IPS-15b (cell line): Measurements from ENCODE around the gene ATXN1L.

Source experiments
- H3K27me3 ChIP-seq: one replicate; pipeline ENCODE4 v1.6.1; 2013; ENCODE audit warnings: low read length; ENCODE audit not compliant: control insufficient read depth, insufficient read depth
- H3K36me3 ChIP-seq: one replicate; pipeline ENCODE4 v1.6.1; 2013; ENCODE audit warnings: low read length; ENCODE audit not compliant: control insufficient read depth, insufficient read depth
- H3K4me1 ChIP-seq: one replicate; pipeline ENCODE4 v1.6.1; 2013; ENCODE audit warnings: mild to moderate bottlenecking, low read length; ENCODE audit not compliant: control insufficient read depth, insufficient read depth
- H3K4me3 ChIP-seq: one replicate; pipeline ENCODE4 v1.5.1; 2013; ENCODE audit warnings: low read depth, low read length
- H3K9ac ChIP-seq: one replicate; pipeline ENCODE4 v1.6.1; 2013; ENCODE audit warnings: low read depth, mild to moderate bottlenecking, low read length
- H3K9me3 ChIP-seq: one replicate; pipeline ENCODE4 v1.6.1; 2013; ENCODE audit warnings: mild to moderate bottlenecking, low read length; ENCODE audit not compliant: control insufficient read depth, insufficient read depth

Gene ATXN1L

DNA sequence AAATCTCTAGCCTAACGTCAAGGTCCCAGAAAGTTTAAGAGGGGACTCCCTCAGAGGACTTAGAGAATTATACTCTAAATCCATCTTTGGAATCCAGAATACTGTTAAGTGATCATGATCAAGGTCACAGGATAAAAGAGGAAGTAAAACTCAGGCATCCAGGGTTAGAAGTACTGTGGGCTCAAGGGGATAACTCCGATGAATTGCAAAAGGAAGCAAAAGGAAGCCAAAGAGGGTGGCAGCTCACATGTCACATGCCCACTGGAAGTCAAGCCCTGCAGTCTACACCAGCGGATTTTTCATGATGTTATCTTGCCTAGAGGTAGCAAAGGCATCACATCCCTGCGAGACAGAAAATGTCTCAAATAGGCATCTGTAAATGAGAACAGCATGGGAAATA lies 34.4 kb downstream of the ATXN1L start:
- no peak overlapping the region for H3K9ac ChIP-seq
- no peaks in the 10 kb centered on the region for H3K27me3 ChIP-seq
- no peak overlapping the region for H3K4me3 ChIP-seq
- peaks cover 4% of the 10 kb centered on the region for H3K4me1 ChIP-seq
- H3K9me3 ChIP-seq = no peaks in the 10 kb centered on the region
- H3K36me3 ChIP-seq = no peaks in the 10 kb centered on the region

DNA sequence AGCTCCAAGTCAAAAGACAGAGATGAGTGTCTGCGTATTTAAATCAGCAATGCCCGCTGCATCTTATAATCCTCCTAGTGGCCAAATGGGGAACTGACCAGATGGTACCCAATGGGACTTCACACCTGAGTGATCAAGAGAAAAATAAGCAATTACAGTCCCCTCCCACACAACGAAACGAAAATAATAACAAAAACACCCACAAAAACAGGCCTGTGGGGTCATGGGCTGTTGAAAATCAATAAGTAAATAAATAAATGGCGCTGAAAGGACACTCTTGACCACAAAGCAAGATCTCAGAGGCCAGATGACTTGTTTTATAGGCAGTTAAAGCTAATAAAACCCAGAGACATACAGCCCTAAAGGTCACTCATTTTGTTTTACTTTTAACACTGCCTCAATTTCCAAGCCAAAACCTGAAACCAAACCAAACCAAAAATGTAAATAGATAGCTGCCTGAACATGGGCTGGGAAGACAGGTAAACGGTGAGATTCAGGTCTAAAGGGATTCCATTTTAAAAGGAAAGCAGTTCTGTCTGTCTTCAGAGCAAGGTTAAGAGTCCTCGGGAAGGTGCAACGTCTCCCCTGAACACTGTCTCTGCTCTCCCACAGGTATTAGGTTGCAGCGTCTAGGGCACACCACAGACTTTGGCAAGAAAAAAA lies 36.9 kb downstream of the ATXN1L start:
- H3K9ac ChIP-seq = no peak overlapping the region
- H3K27me3 ChIP-seq = peaks cover 2% of the 10 kb centered on the region
- H3K4me1 ChIP-seq = peaks cover 4% of the 10 kb centered on the region
- H3K36me3 ChIP-seq = no peaks in the 10 kb centered on the region
- no peaks in the 10 kb centered on the region for H3K9me3 ChIP-seq
- H3K4me3 ChIP-seq = peak overlapping the region; percentile 95

DNA sequence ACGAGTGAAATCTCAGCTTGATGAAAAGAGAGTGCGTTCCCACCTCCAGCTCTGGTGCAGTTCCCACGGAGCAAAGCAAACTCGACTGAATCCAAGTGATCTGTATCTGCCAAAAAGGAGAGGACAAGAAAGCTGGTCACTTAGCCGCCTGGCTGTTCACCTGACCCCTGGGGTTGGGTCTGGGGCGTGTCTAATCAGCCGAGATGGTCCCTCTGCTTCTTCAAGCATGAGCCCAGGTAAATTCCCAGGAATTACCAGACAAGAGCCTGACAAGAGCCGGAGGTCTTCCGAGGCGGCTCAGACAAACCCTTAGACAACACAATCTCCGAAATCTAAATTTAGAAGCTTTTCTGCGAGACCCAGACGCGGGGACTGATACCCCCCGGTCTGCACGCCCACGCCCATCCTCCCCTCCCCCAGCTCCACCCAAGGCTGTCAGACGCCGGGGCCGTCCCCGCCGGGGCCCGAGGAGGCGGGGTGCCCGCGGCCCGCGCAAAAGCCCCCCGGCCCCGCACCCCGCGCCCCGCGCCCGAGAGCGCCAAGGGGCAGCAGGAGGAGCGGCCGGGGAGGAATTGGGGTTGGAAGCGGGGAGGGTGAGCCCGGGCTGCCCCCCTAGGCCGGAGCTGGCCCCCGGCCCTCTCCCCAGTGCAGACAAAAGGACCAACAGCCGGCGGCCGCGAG lies 37.5 kb downstream of the ATXN1L start:
- H3K27me3 ChIP-seq = peaks cover 2% of the 10 kb centered on the region
- peaks cover 4% of the 10 kb centered on the region for H3K4me1 ChIP-seq
- peak overlapping the region; percentile 95 for H3K4me3 ChIP-seq
- H3K36me3 ChIP-seq = no peaks in the 10 kb centered on the region
- no peaks in the 10 kb centered on the region for H3K9me3 ChIP-seq
- peak overlapping the region; percentile 54 for H3K9ac ChIP-seq

DNA sequence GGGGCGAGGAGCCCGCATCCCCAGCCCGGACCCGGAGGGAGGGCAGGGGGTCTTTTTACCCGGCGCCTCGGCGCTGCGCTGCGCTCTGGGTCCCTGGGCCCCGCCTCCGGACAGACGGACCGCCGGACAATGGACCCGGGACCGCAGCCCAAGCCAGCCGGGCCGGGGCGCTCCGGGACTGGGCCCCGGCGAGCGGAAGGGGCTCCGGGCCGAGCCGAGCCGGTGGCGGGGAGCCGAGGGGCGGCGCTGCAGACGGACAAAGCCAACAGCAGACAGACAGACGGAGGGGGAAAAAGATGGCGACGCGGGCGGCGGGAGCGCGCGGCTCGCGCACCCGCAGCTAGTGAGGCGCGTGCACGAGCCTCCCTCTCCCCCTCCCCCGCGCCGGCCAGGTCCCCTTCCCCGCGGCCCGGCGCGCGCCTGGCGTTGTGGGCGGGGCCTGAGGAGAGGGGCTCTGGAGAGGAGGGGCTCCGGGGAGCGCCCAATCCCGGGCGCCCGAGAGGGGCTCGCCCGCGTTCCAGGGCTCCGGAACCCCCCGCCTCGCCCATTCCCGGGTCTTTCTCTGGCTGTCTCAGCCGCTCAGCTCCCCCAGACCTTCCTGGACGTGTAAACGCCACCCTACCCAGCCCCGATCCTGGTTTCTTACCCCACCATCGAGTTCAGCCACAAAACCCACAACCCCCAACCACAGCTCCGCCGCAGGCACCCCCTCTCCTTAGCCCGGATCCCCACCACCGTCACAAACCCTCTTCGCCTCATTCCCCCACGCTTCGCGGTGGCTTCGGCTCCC lies 38.3 kb downstream of the ATXN1L start, which contains the start of gene ZNF821:
TSS of gene ZNF821 (minus strand) at position 334 of the 790 bp plus-strand sequence. CDS start 4,236 bp downstream, outside the sequence.
- Histone ChIP-seq H3K36me3 (no peaks in the 10 kb centered on the region), H3K4me1 (peaks cover 4% of the 10 kb centered on the region), H3K9me3 (no peaks in the 10 kb centered on the region), H3K4me3 (peak within 1 kb of the TSS; percentile 95), H3K9ac (peak within 1 kb of the TSS; percentile 91), H3K27me3 (peaks cover 2% of the 10 kb centered on the region)

DNA sequence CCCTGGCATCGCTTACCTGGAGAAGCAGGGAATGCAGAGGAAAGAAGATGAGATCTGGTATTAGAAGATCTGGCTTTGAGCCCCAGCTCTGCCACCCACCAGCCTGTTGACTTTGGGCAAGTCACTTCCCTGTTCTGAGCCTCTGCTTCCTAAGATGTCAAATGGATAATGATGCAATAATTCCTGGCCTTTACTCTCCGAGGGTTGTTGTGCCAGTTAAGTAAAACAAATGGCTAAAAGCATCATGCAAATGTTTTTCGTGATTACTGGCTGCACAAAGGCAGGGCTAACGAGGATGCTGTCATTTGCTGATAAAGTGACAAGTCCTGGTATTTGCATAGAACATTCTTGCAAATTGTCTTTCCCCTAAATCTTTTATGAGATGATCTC lies 39.5 kb downstream of the ATXN1L start:
- H3K4me3 ChIP-seq = no peak overlapping the region
- H3K36me3 ChIP-seq = no peaks in the 10 kb centered on the region
- no peak overlapping the region for H3K9ac ChIP-seq
- peaks cover 2% of the 10 kb centered on the region for H3K27me3 ChIP-seq
- no peaks in the 10 kb centered on the region for H3K9me3 ChIP-seq
- peaks cover 4% of the 10 kb centered on the region for H3K4me1 ChIP-seq

DNA sequence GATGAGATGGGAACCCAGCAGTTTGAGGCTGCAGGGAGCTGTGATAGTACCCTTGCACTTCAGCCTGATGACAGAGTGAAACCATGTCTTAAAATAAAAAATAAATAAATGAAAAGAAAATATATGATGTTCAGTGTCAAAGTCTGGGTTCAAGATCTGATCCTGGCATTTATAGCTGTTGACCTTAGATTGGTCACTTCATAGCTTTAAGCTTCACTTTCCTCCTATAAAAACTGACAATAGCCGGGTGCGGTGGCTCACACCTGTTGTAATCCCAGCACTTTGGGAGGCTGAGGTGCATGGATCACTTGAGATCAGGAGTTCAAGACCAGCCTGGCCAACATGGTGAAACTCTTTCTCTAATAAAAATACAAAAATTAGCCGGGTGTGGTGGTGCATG lies 43.4 kb downstream of the ATXN1L start:
- peaks cover 2% of the 10 kb centered on the region for H3K27me3 ChIP-seq
- H3K36me3 ChIP-seq = no peaks in the 10 kb centered on the region
- H3K4me3 ChIP-seq = no peak overlapping the region
- no peak overlapping the region for H3K9ac ChIP-seq
- no peaks in the 10 kb centered on the region for H3K9me3 ChIP-seq
- peaks cover 4% of the 10 kb centered on the region for H3K4me1 ChIP-seq

DNA sequence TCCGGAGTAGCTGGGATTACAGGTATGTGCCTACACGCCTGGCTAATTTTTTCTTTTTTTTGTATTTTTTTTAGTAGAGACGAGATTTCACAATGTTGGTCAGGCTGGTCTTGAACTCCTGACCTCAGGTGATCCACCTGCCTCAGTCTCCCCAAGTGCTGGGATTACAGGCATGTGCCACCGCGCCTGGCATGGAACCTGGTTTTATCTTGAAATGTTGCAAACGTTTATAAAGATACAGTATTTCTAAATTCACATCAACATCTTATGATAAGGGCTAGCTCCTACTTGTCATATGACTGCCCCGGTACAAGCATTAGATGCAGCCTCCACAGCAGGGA lies 48.1 kb downstream of the ATXN1L start:
- H3K4me1 ChIP-seq = peaks cover 4% of the 10 kb centered on the region
- no peak overlapping the region for H3K9ac ChIP-seq
- no peaks in the 10 kb centered on the region for H3K27me3 ChIP-seq
- H3K4me3 ChIP-seq = peak overlapping the region; percentile 98
- peaks cover 2% of the 10 kb centered on the region for H3K36me3 ChIP-seq
- no peaks in the 10 kb centered on the region for H3K9me3 ChIP-seq

DNA sequence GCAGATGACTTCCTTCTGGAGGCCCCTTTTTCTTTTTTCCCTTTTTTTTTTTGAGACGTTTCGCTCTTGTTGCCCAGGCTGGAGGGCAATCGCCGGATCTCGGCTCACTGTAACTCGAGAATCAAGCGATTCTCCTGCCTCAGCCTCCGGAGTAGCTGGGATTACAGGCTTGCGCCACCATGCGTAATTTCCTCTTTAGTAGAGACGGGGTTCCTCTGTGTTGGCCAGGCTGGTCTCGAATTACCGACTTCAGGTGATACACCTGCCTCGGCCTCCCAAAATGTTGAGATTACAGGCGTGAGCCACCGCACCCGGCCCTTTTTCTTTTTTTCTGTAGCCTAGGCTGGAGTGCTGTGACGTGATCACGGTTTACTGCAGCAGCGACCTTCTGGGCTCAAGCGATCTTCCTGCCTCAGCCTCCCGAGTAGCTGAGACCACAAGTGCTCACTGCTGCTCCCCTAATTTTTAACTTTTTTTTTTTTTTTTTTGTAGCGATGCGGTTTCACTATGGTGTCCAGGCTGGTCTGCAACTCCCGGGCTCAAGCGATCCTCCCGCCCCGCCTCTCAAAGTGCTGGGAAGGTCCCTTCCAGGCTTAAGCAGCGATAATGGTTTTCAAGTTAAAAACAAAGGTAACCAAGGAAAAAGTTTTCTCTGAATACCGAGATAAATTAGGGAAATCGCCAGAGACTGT lies 48.6 kb downstream of the ATXN1L start:
- no peaks in the 10 kb centered on the region for H3K27me3 ChIP-seq
- peaks cover 4% of the 10 kb centered on the region for H3K4me1 ChIP-seq
- H3K9ac ChIP-seq = peak overlapping the region; percentile 97
- H3K36me3 ChIP-seq = peaks cover 2% of the 10 kb centered on the region
- peak overlapping the region; percentile 98 for H3K4me3 ChIP-seq
- H3K9me3 ChIP-seq = no peaks in the 10 kb centered on the region

DNA sequence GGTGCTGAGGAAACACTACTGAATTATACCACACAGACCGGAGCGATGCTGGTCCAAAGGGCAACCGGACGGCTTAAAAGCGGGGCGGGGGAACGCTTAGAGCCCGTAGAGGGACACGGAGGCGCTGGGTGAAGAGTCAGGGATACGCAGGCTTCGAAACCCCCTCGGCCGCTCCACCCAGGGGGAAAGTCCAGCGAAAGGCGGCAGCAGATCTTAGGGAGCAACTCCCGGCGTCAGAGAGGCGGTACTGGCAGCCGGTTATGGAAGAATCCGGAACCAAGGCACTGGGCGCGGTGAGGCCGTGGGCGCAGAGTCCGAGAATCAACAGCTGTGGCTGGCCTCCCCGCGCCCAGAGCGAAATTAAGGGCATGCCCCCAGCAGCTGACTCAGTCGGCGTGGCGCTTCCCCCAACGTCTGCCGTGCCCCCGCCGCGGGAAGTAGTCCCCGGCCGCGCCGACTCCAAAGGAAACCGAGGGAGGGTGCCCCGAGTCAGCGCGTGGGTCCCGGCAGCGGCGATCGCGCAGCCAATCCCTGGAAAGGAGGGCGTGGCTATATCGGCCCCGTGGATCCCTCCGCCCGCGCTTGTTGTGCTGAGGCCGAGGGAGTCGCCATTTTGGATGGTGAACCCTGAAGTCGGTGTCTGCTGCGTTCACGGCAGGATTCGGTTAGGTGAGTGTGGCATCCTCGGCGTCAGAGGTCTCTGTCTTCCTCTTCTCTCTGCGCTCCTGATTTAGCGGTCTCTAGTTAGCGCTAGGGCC lies 49.3 kb downstream of the ATXN1L start, which contains the start of gene IST1:
TSS of gene IST1 (plus strand) at position 611 of the 758 bp plus-strand sequence. CDS start 20,110 bp downstream, outside the sequence.
- Histone ChIP-seq H3K4me1 (peaks cover 4% of the 10 kb centered on the region), H3K9me3 (no peaks in the 10 kb centered on the region)

DNA sequence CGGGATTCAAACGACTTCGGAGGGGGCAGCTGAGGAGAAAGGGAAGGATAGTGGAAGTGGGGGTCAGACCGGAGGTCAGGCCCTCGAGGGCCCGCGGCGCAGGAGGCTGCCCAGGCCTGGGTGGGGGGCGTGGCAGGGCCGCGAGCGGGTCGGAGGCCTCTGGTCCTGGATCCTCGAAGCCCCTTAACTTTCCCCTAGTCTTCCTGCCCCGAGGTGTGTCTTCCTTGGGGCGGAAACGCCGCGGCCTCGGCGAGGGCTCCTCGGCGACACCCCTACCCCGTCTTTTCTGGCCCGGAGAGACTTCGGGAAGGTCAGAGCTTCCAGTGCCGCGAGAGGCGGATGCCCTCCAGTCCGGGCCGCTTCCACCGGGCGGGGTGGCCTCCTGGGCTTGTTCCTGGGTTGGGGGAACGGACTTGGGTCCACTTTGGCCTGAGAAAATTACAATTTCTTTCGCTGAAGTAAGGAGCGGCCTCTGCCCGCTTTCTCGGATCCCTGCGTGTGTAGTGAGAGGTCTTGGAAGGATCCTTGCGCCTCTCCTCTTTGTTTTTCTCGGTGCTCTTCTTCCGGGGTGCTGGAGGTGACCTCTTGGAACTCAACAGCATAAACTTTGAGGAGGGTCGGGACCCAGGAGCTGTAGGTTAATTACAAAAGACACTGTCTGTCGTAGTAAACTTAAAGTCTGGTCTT lies 50.0 kb downstream of the ATXN1L start:
- H3K4me3 ChIP-seq = peak overlapping the region; percentile 98
- H3K36me3 ChIP-seq = peaks cover 2% of the 10 kb centered on the region
- H3K4me1 ChIP-seq = peaks cover 7% of the 10 kb centered on the region
- peak overlapping the region; percentile 82 for H3K9ac ChIP-seq
- H3K27me3 ChIP-seq = no peaks in the 10 kb centered on the region
- no peaks in the 10 kb centered on the region for H3K9me3 ChIP-seq

More for the DNA sequence above, 49.3 kb downstream of the ATXN1L start, which contains the start of gene IST1:
- Histone ChIP-seq H3K9ac (peak within 1 kb of the TSS; percentile 97), H3K27me3 (no peaks in the 10 kb centered on the region), H3K4me3 (peak within 1 kb of the TSS; percentile 98), H3K36me3 (peaks cover 2% of the 10 kb centered on the region)
